HepG2 (cell line): ENCODE data around the gene PSPH. TPM values are rescaled to one million over a fixed set of nuclear protein-coding genes. Genes with fewer than 3 reads are reported as not detected.

Experiments
- BCL6 ChIP-seq: IDR thresholded peaks from 2 replicates; pipeline ENCODE4 v1.6.1; 2016; ENCODE audit warnings: missing genetic modification reagents, missing compliant biosample characterization
- GTF3A ChIP-seq: sonication (generic); formaldehyde crosslinking; conservative IDR thresholded peaks from 2 replicates; pipeline ENCODE4 v1.4.0; 2020; ENCODE audit warnings: mild to moderate bottlenecking, missing genetic modification reagents
- GZF1 ChIP-seq: sonication (generic); formaldehyde crosslinking; IDR thresholded peaks from 2 replicates; pipeline ENCODE4 v1.5.1; 2020; ENCODE audit warnings: mild to moderate bottlenecking, missing genetic modification reagents
- HIVEP1 ChIP-seq: sonication (generic); formaldehyde crosslinking; IDR thresholded peaks from 2 replicates; pipeline ENCODE4 v1.4.0; 2020; ENCODE audit warnings: mild to moderate bottlenecking, missing genetic modification reagents
- HMG20B ChIP-seq: conservative IDR thresholded peaks from 2 replicates; pipeline ENCODE4 v1.6.1; 2016; ENCODE audit warnings: missing genetic modification reagents, missing compliant biosample characterization
- KDM5B ChIP-seq: sonication (generic); formaldehyde crosslinking; IDR thresholded peaks from 2 replicates; pipeline ENCODE4 v1.4.0; 2020; ENCODE audit warnings: missing genetic modification reagents, mild to moderate bottlenecking, borderline replicate concordance
- KMT2B ChIP-seq: IDR thresholded peaks from 2 replicates; pipeline ENCODE4 v1.6.1; 2016; ENCODE audit warnings: missing genetic modification reagents, missing compliant biosample characterization
- MAZ ChIP-seq, 2 experiments: sonication (generic) in 1 of 2; formaldehyde crosslinking in 1 of 2; IDR thresholded peaks; 2 replicates each; pipeline versions ENCODE4 v1.5.0 to v1.6.1; 2012 to 2020; ENCODE audit warnings: low read depth in 2 of 2, mild to moderate bottlenecking in 2 of 2, borderline replicate concordance in 1 of 2, improper control_type of control experiment in 1 of 2, low read length in 1 of 2, missing genetic modification reagents in 1 of 2, moderate library complexity in 1 of 2
- NCOA2 ChIP-seq: sonication (generic); formaldehyde crosslinking; IDR thresholded peaks from 2 replicates; pipeline ENCODE4 v1.8.0; 2022; ENCODE audit warnings: inconsistent platforms
- POLR2AphosphoS2 ChIP-seq: IDR thresholded peaks from 2 replicates; pipeline ENCODE4 v1.6.1; 2011; ENCODE audit warnings: low read depth, low read length, improper control_type of control experiment
- RBM22 ChIP-seq: fragments of 200-400 bp; formaldehyde crosslinking; optimal IDR thresholded peaks from 2 replicates; pipeline ENCODE3; 2017; ENCODE audit warnings: mild to moderate bottlenecking, low read length, moderate library complexity
- SMARCC2 ChIP-seq: fragments of 450-650 bp; IDR thresholded peaks from 2 replicates; pipeline ENCODE4 v1.6.1; 2017; ENCODE audit warnings: antibody characterized with exemption, mild to moderate bottlenecking
- TMF1 ChIP-seq: sonication (generic); formaldehyde crosslinking; IDR thresholded peaks from 2 replicates; pipeline ENCODE4 v1.8.1; 2022; ENCODE audit warnings: low read depth, missing genetic modification reagents
- ZKSCAN8 ChIP-seq: IDR thresholded peaks from 2 replicates; pipeline ENCODE4 v1.6.1; 2016; ENCODE audit warnings: borderline replicate concordance, missing genetic modification reagents, missing compliant biosample characterization
- ZNF264 ChIP-seq: sonication (generic); formaldehyde crosslinking; IDR thresholded peaks from 2 replicates; pipeline ENCODE4 v1.4.0; 2020; ENCODE audit warnings: missing genetic modification reagents
- ZNF326 ChIP-seq: sonication (generic); formaldehyde crosslinking; IDR thresholded peaks from 2 replicates; pipeline ENCODE4 v1.4.0; 2020; ENCODE audit warnings: missing genetic modification reagents, borderline replicate concordance
- ZNF335 ChIP-seq: sonication (generic); formaldehyde crosslinking; IDR thresholded peaks from 2 replicates; pipeline ENCODE4 v1.4.0; 2020; ENCODE audit warnings: missing genetic modification reagents
- ZNF350 ChIP-seq: sonication (generic); formaldehyde crosslinking; IDR thresholded peaks from 2 replicates; pipeline ENCODE4 v1.4.0; 2020; ENCODE audit warnings: mild to moderate bottlenecking, low read depth, missing genetic modification reagents, borderline replicate concordance
- ZNF550 ChIP-seq: sonication (generic); formaldehyde crosslinking; IDR thresholded peaks from 2 replicates; pipeline ENCODE4 v1.4.0; 2020; ENCODE audit warnings: mild to moderate bottlenecking, missing genetic modification reagents, borderline replicate concordance
- ZNF766 ChIP-seq: sonication (generic); formaldehyde crosslinking; IDR thresholded peaks from 2 replicates; pipeline ENCODE4 v1.5.0; 2020; ENCODE audit warnings: missing genetic modification reagents, borderline replicate concordance
- ZNF816 ChIP-seq: sonication (generic); formaldehyde crosslinking; IDR thresholded peaks from 2 replicates; pipeline ENCODE4 v1.8.0; 2022; ENCODE audit warnings: missing genetic modification reagents, mild to moderate bottlenecking, borderline replicate concordance
- polyA plus RNA-seq, 8 experiments: library from polyadenylated mRNA; depleted of rRNA in 3 of 8; stranded (reverse) in 7 of 8; unstranded in 1 of 8; fragments of >200 nt; fragmentation: Illumina TruSeq in 4 of 8; extraction: Trizol in 4 of 8; gene quantifications; 2 replicates each; pipeline versions ENCODE4 v1.2.1 to v1.2.3, GENCODE V29; 2011 to 2016; ENCODE audit warnings: low read depth in 4 of 8, missing spikeins in 1 of 8, mixed read lengths in 1 of 8; ENCODE audit not compliant: insufficient read depth in 1 of 8
- total RNA-seq, 5 experiments: library from RNA; depleted of rRNA; stranded (reverse); fragments of >200 nt; fragmentation: Illumina TruSeq; extraction: Trizol; gene quantifications; 2 replicates each; pipeline ENCODE4 v1.2.3, GENCODE V29; 2016; ENCODE audit warnings: low read depth in 1 of 5
- TF ChIP-seq, protein P1 (sequence below): sonication (generic); formaldehyde crosslinking; IDR thresholded peaks from 2 replicates; pipeline ENCODE4 v1.9.0; 2022; ENCODE audit warnings: low read depth, missing genetic modification reagents
- TF ChIP-seq, protein P2 (sequence below): sonication (generic); formaldehyde crosslinking; conservative IDR thresholded peaks from 2 replicates; pipeline ENCODE4 v1.4.0; 2020; ENCODE audit warnings: mild to moderate bottlenecking, missing genetic modification reagents, moderate library complexity
- TF ChIP-seq, protein P3 (sequence below): IDR thresholded peaks from 2 replicates; pipeline ENCODE4 v1.6.1; 2016

Gene PSPH
- total and polyA plus RNA-seq, 2 of the 13 experiments (the other 11 are each of a cell fraction or from before 2014, with no cell fraction given): 85.5 to 124 TPM

DNA sequence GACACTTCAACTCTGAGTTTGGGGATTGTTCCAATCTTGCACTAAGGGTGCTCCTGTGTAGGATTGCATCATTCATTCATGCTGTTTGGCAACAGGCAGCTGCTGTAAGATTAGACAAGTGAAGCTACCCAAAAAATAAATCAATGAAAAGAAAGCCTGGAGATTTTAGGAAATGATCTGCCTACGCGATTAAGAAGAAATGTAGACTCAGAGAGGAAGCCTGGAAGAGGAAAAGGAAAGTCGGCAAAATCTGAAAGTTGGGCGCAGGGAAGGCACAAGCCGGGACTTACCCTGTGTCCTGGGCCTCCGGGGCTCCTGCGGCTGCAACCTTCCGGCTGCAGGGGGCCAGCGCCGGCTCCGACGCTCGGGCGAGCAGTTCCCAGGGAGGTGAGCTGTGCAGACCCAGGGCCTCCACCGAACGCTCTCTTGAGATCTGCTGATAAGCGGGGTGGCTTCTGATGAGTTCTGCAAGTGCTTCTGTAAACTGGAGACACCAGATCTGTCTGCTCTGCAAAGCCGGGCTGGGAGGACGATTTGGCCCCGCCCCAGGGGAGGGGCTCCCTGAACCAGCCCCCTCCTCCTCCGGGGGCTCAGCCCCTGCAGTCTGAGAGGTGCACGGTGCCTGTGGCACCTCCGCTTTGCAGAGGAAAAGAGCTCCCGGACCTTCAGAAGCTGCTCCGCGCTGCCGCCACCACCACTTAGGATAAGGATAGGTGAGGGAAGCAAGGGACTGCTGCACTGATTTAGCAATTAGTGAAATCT lies 17.4 kb downstream of the PSPH start (continued):
- TF ChIP-seq KDM5B (CRISPR knock-in tag): peak; percentile 75; the same call in 1 of the 2 replicates
- peak; percentile 67 for TF ChIP-seq KMT2B (CRISPR knock-in tag)
- 0 out of 2 replicates have a peak, but pooled peaks have one; percentile 28 for TF ChIP-seq NCOA2 (CRISPR knock-in tag)
- no peak for TF ChIP-seq TMF1 (CRISPR knock-in tag)
- TF ChIP-seq POLR2AphosphoS2: no peak
- TF ChIP-seq BCL6 (CRISPR knock-in tag): no peak; the same call in 1 of the 2 replicates
- TF ChIP-seq MAZ (IDR thresholded peaks at IDR 0.05; ENCODE audit: borderline replicate concordance, low read depth, low read length): peak; percentile 94
- TF ChIP-seq MAZ (CRISPR knock-in tag; IDR thresholded peaks at IDR 0.05; ENCODE audit: low read depth): peak; percentile 74; the same call in 1 of the 2 replicates
- TF ChIP-seq ZNF326 (CRISPR knock-in tag): no peak
- TF ChIP-seq HIVEP1 (CRISPR knock-in tag): peak; percentile 61; the same call in 1 of the 2 replicates
- no peak for TF ChIP-seq ZNF766 (CRISPR knock-in tag)
- peak; percentile 77 for TF ChIP-seq ZNF350 (CRISPR knock-in tag)
- TF ChIP-seq ZNF335 (CRISPR knock-in tag): no peak
- TF ChIP-seq, protein P1, sequence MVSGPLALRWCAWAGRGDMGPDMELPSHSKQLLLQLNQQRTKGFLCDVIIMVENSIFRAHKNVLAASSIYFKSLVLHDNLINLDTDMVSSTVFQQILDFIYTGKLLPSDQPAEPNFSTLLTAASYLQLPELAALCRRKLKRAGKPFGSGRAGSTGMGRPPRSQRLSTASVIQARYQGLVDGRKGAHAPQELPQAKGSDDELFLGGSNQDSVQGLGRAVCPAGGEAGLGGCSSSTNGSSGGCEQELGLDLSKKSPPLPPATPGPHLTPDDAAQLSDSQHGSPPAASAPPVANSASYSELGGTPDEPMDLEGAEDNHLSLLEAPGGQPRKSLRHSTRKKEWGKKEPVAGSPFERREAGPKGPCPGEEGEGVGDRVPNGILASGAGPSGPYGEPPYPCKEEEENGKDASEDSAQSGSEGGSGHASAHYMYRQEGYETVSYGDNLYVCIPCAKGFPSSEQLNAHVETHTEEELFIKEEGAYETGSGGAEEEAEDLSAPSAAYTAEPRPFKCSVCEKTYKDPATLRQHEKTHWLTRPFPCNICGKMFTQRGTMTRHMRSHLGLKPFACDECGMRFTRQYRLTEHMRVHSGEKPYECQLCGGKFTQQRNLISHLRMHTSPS (CRISPR knock-in tag): no peak
- TF ChIP-seq SMARCC2: no peak
- no peak; the same call in 1 of the 2 replicates for TF ChIP-seq ZNF816 (CRISPR knock-in tag)
- TF ChIP-seq, protein P2, sequence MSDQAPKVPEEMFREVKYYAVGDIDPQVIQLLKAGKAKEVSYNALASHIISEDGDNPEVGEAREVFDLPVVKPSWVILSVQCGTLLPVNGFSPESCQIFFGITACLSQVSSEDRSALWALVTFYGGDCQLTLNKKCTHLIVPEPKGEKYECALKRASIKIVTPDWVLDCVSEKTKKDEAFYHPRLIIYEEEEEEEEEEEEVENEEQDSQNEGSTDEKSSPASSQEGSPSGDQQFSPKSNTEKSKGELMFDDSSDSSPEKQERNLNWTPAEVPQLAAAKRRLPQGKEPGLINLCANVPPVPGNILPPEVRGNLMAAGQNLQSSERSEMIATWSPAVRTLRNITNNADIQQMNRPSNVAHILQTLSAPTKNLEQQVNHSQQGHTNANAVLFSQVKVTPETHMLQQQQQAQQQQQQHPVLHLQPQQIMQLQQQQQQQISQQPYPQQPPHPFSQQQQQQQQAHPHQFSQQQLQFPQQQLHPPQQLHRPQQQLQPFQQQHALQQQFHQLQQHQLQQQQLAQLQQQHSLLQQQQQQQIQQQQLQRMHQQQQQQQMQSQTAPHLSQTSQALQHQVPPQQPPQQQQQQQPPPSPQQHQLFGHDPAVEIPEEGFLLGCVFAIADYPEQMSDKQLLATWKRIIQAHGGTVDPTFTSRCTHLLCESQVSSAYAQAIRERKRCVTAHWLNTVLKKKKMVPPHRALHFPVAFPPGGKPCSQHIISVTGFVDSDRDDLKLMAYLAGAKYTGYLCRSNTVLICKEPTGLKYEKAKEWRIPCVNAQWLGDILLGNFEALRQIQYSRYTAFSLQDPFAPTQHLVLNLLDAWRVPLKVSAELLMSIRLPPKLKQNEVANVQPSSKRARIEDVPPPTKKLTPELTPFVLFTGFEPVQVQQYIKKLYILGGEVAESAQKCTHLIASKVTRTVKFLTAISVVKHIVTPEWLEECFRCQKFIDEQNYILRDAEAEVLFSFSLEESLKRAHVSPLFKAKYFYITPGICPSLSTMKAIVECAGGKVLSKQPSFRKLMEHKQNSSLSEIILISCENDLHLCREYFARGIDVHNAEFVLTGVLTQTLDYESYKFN: peak; percentile 55
- TF ChIP-seq ZNF550 (CRISPR knock-in tag): no peak
- TF ChIP-seq RBM22: no peak
- TF ChIP-seq GZF1: no peak
- TF ChIP-seq HMG20B: peak; percentile 55; the same call in 1 of the 2 replicates
- TF ChIP-seq ZNF264 (CRISPR knock-in tag): no peak
- TF ChIP-seq GTF3A (CRISPR knock-in tag): no peak
- no peak for TF ChIP-seq ZKSCAN8
- TF ChIP-seq, protein P3, sequence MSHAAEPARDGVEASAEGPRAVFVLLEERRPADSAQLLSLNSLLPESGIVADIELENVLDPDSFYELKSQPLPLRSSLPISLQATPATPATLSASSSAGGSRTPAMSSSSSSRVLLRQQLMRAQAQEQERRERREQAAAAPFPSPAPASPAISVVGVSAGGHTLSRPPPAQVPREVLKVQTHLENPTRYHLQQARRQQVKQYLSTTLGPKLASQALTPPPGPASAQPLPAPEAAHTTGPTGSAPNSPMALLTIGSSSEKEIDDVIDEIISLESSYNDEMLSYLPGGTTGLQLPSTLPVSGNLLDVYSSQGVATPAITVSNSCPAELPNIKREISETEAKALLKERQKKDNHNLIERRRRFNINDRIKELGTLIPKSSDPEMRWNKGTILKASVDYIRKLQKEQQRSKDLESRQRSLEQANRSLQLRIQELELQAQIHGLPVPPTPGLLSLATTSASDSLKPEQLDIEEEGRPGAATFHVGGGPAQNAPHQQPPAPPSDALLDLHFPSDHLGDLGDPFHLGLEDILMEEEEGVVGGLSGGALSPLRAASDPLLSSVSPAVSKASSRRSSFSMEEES (CRISPR knock-in tag): no peak
